B cell (primary cell): ENCODE data around the gene CYTH3. TPM values are rescaled to one million over a fixed set of nuclear protein-coding genes. Genes with fewer than 3 reads are reported as not detected.

Experiments
- ATAC-seq: fragments of 200-7000 bp; cut with Tn5 transposase; one replicate; pipeline ENCODE4 v1.10.0; 2021; ENCODE audit warnings: low read depth, mild to moderate bottlenecking, moderate number of reproducible peaks, moderate library complexity
- CTCF ChIA-PET: fragments of 350-600 bp; sonication (Branson Sonifier 250); formaldehyde crosslinking; loops from one replicate; lab custom pipeline; 2021; ENCODE audit warnings: antibody characterized with exemption, inconsistent platforms; lab: Charles Lee
- POLR2A ChIA-PET: fragments of 350-600 bp; sonication (Branson Sonifier 250); formaldehyde crosslinking; loops from one replicate; lab custom pipeline; 2021; ENCODE audit warnings: antibody characterized with exemption; lab: Charles Lee
- DNase-seq: peaks from one replicate; pipeline ENCODE4 v3.0.0; 2013
- H2AFZ ChIP-seq: 2 replicates; pipeline ENCODE4 v1.6.1; 2012; ENCODE audit warnings: mild to moderate bottlenecking, low read depth, low read length; ENCODE audit not compliant: insufficient read depth, poor library complexity, severe bottlenecking
- H3K27ac ChIP-seq, 2 donors: 1 replicate in 1 of 2; 2 replicates in 1 of 2; pipeline ENCODE4 v1.5.1; 2012 to 2013; ENCODE audit warnings: low read length in 2 of 2, mild to moderate bottlenecking in 2 of 2, moderate library complexity in 1 of 2
- H3K27me3 ChIP-seq, 4 experiments: fragments of 200-600 bp in 1 of 4; sonication (generic) in 1 of 4; replicated peaks in 1 of 4; 1 replicate in 2 of 4; 2 replicates in 2 of 4; pipeline versions ENCODE4 v1.6.1 to v1.7.0; 2013 to 2016; ENCODE audit warnings: low read length in 3 of 4, mild to moderate bottlenecking in 2 of 4, mixed read lengths in 1 of 4, moderate library complexity in 1 of 4; ENCODE audit not compliant: insufficient read depth in 4 of 4, control insufficient read depth in 3 of 4; ENCODE audit errors: control extremely low read depth in 1 of 4
- H3K36me3 ChIP-seq, 2 experiments: replicated peaks in 1 of 2; 1 replicate in 1 of 2; 2 replicates in 1 of 2; pipeline versions ENCODE4 v1.6.1 to v1.7.1; 2013; ENCODE audit warnings: low read length in 1 of 2; ENCODE audit not compliant: insufficient read depth in 2 of 2, control insufficient read depth in 1 of 2; ENCODE audit errors: control extremely low read depth in 1 of 2, extremely low read depth in 1 of 2
- H3K4me1 ChIP-seq, 2 donors: fragments of 200-600 bp in 1 of 2; sonication (generic) in 1 of 2; 1 replicate in 1 of 2; 2 replicates in 1 of 2; pipeline versions ENCODE4 v1.5.1 to v1.6.1; 2013 to 2017; ENCODE audit warnings: low read length in 2 of 2; ENCODE audit not compliant: control insufficient read depth in 2 of 2, insufficient read depth in 2 of 2
- H3K4me2 ChIP-seq: replicated peaks from 2 replicates; pipeline ENCODE3; 2012; ENCODE audit warnings: mild to moderate bottlenecking, low read depth, low read length; ENCODE audit not compliant: poor library complexity, severe bottlenecking
- H3K4me3 ChIP-seq, 5 experiments: fragments of 200-600 bp in 1 of 5; sonication (generic) in 1 of 5; 1 replicate in 3 of 5; 2 replicates in 2 of 5; pipeline versions ENCODE4 v1.5.1 to v1.7.0; 2011 to 2016; ENCODE audit warnings: low read length in 4 of 5, mild to moderate bottlenecking in 4 of 5, low read depth in 2 of 5, control low read depth in 1 of 5, moderate library complexity in 1 of 5; ENCODE audit not compliant: insufficient read depth in 1 of 5; ENCODE audit errors: control extremely low read depth in 1 of 5, extremely low read depth in 1 of 5
- H3K79me2 ChIP-seq: fragments of 200-600 bp; sonication (generic); one replicate; pipeline ENCODE4 v1.6.0; 2016; ENCODE audit warnings: low read length; ENCODE audit not compliant: control insufficient read depth, insufficient read depth
- H3K9ac ChIP-seq: fragments of 200-600 bp; sonication (generic); 2 replicates; pipeline ENCODE4 v1.6.1; 2017; ENCODE audit warnings: mild to moderate bottlenecking, low read length, moderate library complexity
- H3K9me3 ChIP-seq, 3 donors: one replicate each; pipeline versions ENCODE4 v1.6.1 to v1.7.1; 2013; ENCODE audit warnings: low read length in 2 of 3; ENCODE audit not compliant: control insufficient read depth in 2 of 3, insufficient read depth in 1 of 3; ENCODE audit errors: control extremely low read depth in 1 of 3
- H4K20me1 ChIP-seq: 2 replicates; pipeline ENCODE4 v1.6.0; 2012; ENCODE audit warnings: mild to moderate bottlenecking, low read length; ENCODE audit not compliant: insufficient read depth, control insufficient read depth, poor library complexity, severe bottlenecking
- H3K27ac Mint-ChIP-seq: one replicate; pipeline ENCODE4 v1.8.0; 2021; ENCODE audit warnings: mixed read lengths
- H3K27me3 Mint-ChIP-seq: one replicate; pipeline ENCODE4 v1.8.0; 2021; ENCODE audit warnings: mixed read lengths
- H3K4me1 Mint-ChIP-seq: one replicate; pipeline ENCODE4 v1.8.0; 2021; ENCODE audit warnings: mixed read lengths
- H3K4me3 Mint-ChIP-seq: one replicate; pipeline ENCODE4 v1.8.0; 2021; ENCODE audit warnings: mixed read lengths
- H3K9me3 Mint-ChIP-seq: one replicate; pipeline ENCODE4 v1.8.0; 2022; ENCODE audit warnings: mixed read lengths; ENCODE audit not compliant: insufficient read depth
- CTCF ChIP-seq: fragments of 200-600 bp; IDR thresholded peaks from one replicate; pipeline ENCODE4 v1.8.0; 2022; ENCODE audit warnings: antibody characterized with exemption, mild to moderate bottlenecking
- EZH2 ChIP-seq: IDR thresholded peaks from 2 replicates; pipeline ENCODE4 v1.6.1; 2012; ENCODE audit warnings: borderline replicate concordance, low read depth, mild to moderate bottlenecking, moderate library complexity, low read length; ENCODE audit not compliant: insufficient read depth, poor library complexity, severe bottlenecking
- WGBS: methylation state at CpG from one replicate; pipeline ENCODE4 v1.1.5; 2013; ENCODE audit warnings: missing lambda C conversion rate; ENCODE audit not compliant: insufficient coverage; 5-methylcytosine and 5-hydroxymethylcytosine counted together
- intact Hi-C: fragments of 100-400 bp; cut with micrococcal nuclease; formaldehyde crosslinking; loops from one replicate; pipeline ENCODE4 v1.10.0; 2022
- polyA plus RNA-seq: library from polyadenylated mRNA; depleted of rRNA; stranded (reverse); fragments of >200 nt; gene quantifications from 2 replicates; pipeline ENCODE4 v1.2.3, GENCODE V29; 2012
- total RNA-seq, 2 donors: library from RNA; stranded (reverse); fragments of 120-200 nt in 1 of 2; gene quantifications; 1 replicate in 1 of 2; 2 replicates in 1 of 2; pipeline versions ENCODE4 v1.2.3 to v1.2.4, GENCODE V29; 2013 to 2022

CYTH3 gene
- total and polyA plus RNA-seq, 2 donors (not counting 1 experiment from before 2014, with no cell fraction given), result 5.2 to 11.3 TPM

- ATAC-seq, result no peak
- Histone ChIP-seq H4K20me1 (no peaks in the 10 kb centered on the region), H3K9me3 (no peaks in the 10 kb centered on the region), H3K9ac (no peak overlapping the region), H2AFZ (no peak overlapping the region), H3K79me2 (peaks cover 28% of the 10 kb centered on the region), H3K36me3 (no peaks in the 10 kb centered on the region), H3K4me3 (no peak overlapping the region), H3K27ac (no peak overlapping the region), H3K4me2 (no peak overlapping the region), H3K27me3 (no peaks in the 10 kb centered on the region), H3K4me1 (peaks cover 23 to 38% of the 10 kb centered on the region in 2 donors)
- peaks cover 10% of the 10 kb centered on the region for H3K27me3 Mint-ChIP-seq
- intact Hi-C loops, result no loop called here
- ChIA-PET POLR2A (no interaction called here), CTCF (no interaction called here)
- TF ChIP-seq CTCF (no peak), EZH2 (no peak)
- peaks cover 35% of the 10 kb centered on the region for H3K4me1 Mint-ChIP-seq
- H3K9me3 Mint-ChIP-seq, result no peaks in the 10 kb centered on the region
- no peak overlapping the region for H3K4me3 Mint-ChIP-seq
- H3K27ac Mint-ChIP-seq, result no peak overlapping the region
- no peak for DNase-seq
- no CpG with 5 or more reads among the region's 4 CpGs for whole genome bisulfite sequencing
Measured at GRCh38 chr7:6254866-6255265, 17.6 kb downstream of the CYTH3 start.

GRCh38 chr7:6252748-6253147 is 19.7 kb downstream of the CYTH3 start:
- no peak overlapping the region for H3K4me3 Mint-ChIP-seq
- ChIA-PET CTCF (no interaction called here), POLR2A (no interaction called here)
- H3K4me2 ChIP-seq, result no peak overlapping the region
- no peak overlapping the region for H3K4me3 ChIP-seq
- intact Hi-C loops, result no loop called here
- H3K9me3 Mint-ChIP-seq, result no peaks in the 10 kb centered on the region
- H3K79me2 ChIP-seq, result peaks cover 21% of the 10 kb centered on the region
- H4K20me1 ChIP-seq, result no peaks in the 10 kb centered on the region
- no peak overlapping the region for H3K9ac ChIP-seq
- H3K27me3 ChIP-seq, result no peaks in the 10 kb centered on the region
- 100% methylated on average over 1 of the region's 2 CpGs for WGBS
- H3K4me1 Mint-ChIP-seq, result peaks cover 19% of the 10 kb centered on the region
- DNase-seq (no peak), ATAC-seq (no peak)
- no peaks in the 10 kb centered on the region for H3K36me3 ChIP-seq
- no peak overlapping the region for H3K27ac Mint-ChIP-seq
- no peaks in the 10 kb centered on the region for H3K9me3 ChIP-seq
- H3K27me3 Mint-ChIP-seq, result peaks cover 11% of the 10 kb centered on the region
- no peak for TF ChIP-seq EZH2
- H3K4me1 ChIP-seq, result peaks cover 13 to 21% of the 10 kb centered on the region in 2 donors
- no peak overlapping the region for H2AFZ ChIP-seq
- no peak overlapping the region for H3K27ac ChIP-seq
